Measurements from ENCODE around the gene WDR38. TPM values are rescaled to one million over a fixed set of nuclear protein-coding genes. Genes with fewer than 3 reads are reported as not detected.

WDR38 gene
- not detected for polyA plus RNA-seq (2013)

DNA sequence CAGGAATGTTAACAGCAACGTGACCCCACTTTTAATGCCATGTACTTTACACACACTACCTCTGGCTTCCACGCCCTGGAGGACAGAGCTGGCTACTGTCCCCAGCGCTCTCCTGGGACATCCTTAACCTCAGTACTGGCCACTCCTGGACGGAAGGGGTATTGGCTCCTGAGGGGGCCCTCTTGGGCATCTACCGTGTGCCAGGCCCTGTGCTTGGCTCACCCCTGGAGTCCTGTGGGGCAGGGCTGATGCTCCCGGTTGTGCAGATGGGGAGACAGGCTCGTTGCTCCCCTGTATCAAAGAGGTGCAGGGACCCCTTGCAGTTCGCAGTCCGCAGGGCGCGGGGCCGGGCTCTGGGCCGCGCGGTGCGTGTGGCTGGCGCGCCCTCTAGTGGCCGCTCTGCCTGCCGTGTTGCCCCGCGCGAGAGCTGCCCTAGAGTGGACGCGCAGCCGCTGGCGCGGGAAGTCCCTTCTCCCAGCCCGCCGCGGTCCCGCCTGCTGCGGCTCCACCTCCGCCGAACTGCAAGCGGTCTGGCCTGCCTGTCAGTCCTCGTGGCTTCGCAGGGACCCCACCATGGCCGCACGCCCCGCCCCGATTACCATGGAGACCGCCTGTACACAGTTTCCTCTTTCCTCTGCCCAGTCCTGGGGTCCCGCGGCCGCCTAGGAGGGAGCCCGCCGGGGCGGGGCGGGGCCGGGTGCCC lies at the start of gene WDR38:
TSS of gene WDR38 (plus strand) at position 632 of the 703 bp plus-strand sequence. CDS start 72 bp downstream, outside the sequence.
- peak within 1 kb of the TSS; percentile 16 to 75 (median 51) for H3K4me3 ChIP-seq (ENCODE audit: control insufficient read depth in 1 of 7, extremely low read depth in 1 of 7, insufficient read depth in 4 of 7, low read depth in 2 of 7, low read length in 6 of 7)
- no peaks in the 10 kb centered on the region for H3K27me3 ChIP-seq (replicated peaks in 2 of 5; ENCODE audit: control insufficient read depth in 4 of 5, insufficient read depth in 5 of 5, low read length in 4 of 5)
- peaks cover 3 to 19% (median 11%) of the 10 kb centered on the region in 4 experiments for H3K36me3 ChIP-seq (ENCODE audit: control insufficient read depth in 4 of 4, insufficient read depth in 4 of 4, low read length in 3 of 4)
- peak; percentile 66 to 86 (median 85) for DNase-seq
- no peak within 1 kb of the TSS for H3K27ac ChIP-seq (ENCODE audit: insufficient read depth in 1 of 2, low read depth in 1 of 2, low read length in 2 of 2, poor library complexity in 1 of 2, severe bottlenecking in 2 of 2)
- 3% methylated on average over 46 of the region's 51 CpGs for WGBS (ENCODE audit: insufficient coverage)
- H3K4me1 ChIP-seq (ENCODE audit: control extremely low read depth in 1 of 4, control insufficient read depth in 4 of 4, insufficient read depth in 4 of 4, low read length in 3 of 4) = peaks cover 0 to 21% (median 17%) of the 10 kb centered on the region in 4 experiments
- H3K9me3 ChIP-seq (ENCODE audit: control extremely low read depth in 1 of 5, control insufficient read depth in 4 of 5, insufficient read depth in 2 of 5, low read depth in 1 of 5, low read length in 4 of 5) = no peaks in the 10 kb centered on the region
- POLR2A ChIA-PET = interaction anchor here (0.6 to 1.7 kb wide), 3 partner anchors 9 to 83 kb away, joined by 3 to 7 read pairs (median 3); partner anchors contain the start of genes ARPC5L and RPL35
- CTCF ChIA-PET = interaction anchor here (0.6 to 21.5 kb wide), 39 partner anchors 9 to 312 kb away, joined by 3 to 547 read pairs (median 3); partner anchors contain the start of genes ARPC5L, NR6A1, OLFML2A and RPL35

DNA sequence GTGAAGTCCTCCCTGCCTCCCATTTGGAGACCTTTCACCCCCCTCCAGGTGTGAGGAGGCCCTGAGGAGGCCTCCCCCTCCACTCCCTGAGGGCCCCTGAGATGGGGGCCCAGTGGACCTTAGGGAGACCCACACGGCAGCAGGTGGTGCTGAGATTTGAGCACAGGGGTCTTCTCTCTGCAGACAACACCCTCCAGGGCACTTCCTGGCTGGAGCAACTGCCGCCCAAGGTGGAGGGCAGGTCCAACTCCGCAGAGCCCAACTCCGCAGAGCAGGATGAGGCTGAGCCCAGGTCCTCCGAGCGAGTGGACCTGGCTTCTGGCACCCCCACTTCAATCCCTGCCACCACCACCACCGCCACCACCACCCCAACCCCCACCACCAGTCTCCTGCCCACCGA lies 49.3 kb upstream of the WDR38 start:
- WGBS (ENCODE audit: insufficient coverage) = 76% methylated on average over 2 of the region's 8 CpGs
- H3K27ac ChIP-seq (ENCODE audit: insufficient read depth in 1 of 2, low read depth in 1 of 2, low read length in 2 of 2, poor library complexity in 1 of 2, severe bottlenecking in 2 of 2) = no peak overlapping the region
- DNase-seq = no peak
- CTCF ChIA-PET = interaction anchor here (1.3 kb wide), 1 partner anchor 15 kb away, joined by 3 read pairs; no protein-coding TSS in a partner anchor
- H3K27me3 ChIP-seq (replicated peaks in 2 of 5; ENCODE audit: control insufficient read depth in 4 of 5, insufficient read depth in 5 of 5, low read length in 4 of 5) = no peaks in the 10 kb centered on the region
- H3K4me3 ChIP-seq (ENCODE audit: control insufficient read depth in 1 of 7, extremely low read depth in 1 of 7, insufficient read depth in 4 of 7, low read depth in 2 of 7, low read length in 6 of 7) = no peak overlapping the region
- no peaks in the 10 kb centered on the region for H3K9me3 ChIP-seq (ENCODE audit: control extremely low read depth in 1 of 5, control insufficient read depth in 4 of 5, insufficient read depth in 2 of 5, low read depth in 1 of 5, low read length in 4 of 5)
- peaks cover 0 to 26% (median 9%) of the 10 kb centered on the region in 4 experiments for H3K4me1 ChIP-seq (ENCODE audit: control extremely low read depth in 1 of 4, control insufficient read depth in 4 of 4, insufficient read depth in 4 of 4, low read length in 3 of 4)
- POLR2A ChIA-PET = no interaction called here
- no peaks in the 10 kb centered on the region for H3K36me3 ChIP-seq (ENCODE audit: control insufficient read depth in 4 of 4, insufficient read depth in 4 of 4, low read length in 3 of 4)

- no peak for DNase-seq
- Histone ChIP-seq H3K27me3 (replicated peaks in 2 of 5; ENCODE audit: control insufficient read depth in 4 of 5, insufficient read depth in 5 of 5, low read length in 4 of 5) (no peaks in the 10 kb centered on the region), H3K4me1 (ENCODE audit: control extremely low read depth in 1 of 4, control insufficient read depth in 4 of 4, insufficient read depth in 4 of 4, low read length in 3 of 4) (peaks cover 0 to 13% (median 5%) of the 10 kb centered on the region in 4 experiments), H3K27ac (ENCODE audit: insufficient read depth in 1 of 2, low read depth in 1 of 2, low read length in 2 of 2, poor library complexity in 1 of 2, severe bottlenecking in 2 of 2) (no peak overlapping the region), H3K4me3 (ENCODE audit: control insufficient read depth in 1 of 7, extremely low read depth in 1 of 7, insufficient read depth in 4 of 7, low read depth in 2 of 7, low read length in 6 of 7) (no peak overlapping the region), H3K36me3 (ENCODE audit: control insufficient read depth in 4 of 4, insufficient read depth in 4 of 4, low read length in 3 of 4) (no peaks in the 10 kb centered on the region), H3K9me3 (ENCODE audit: control extremely low read depth in 1 of 5, control insufficient read depth in 4 of 5, insufficient read depth in 2 of 5, low read depth in 1 of 5, low read length in 4 of 5) (no peaks in the 10 kb centered on the region)
- CTCF ChIA-PET = no interaction called here
- 100% methylated on average over 2 of the region's 4 CpGs for WGBS (ENCODE audit: insufficient coverage)
- POLR2A ChIA-PET = no interaction called here
Measured at GRCh38 chr9:124805186-124805585, 48.1 kb upstream of the WDR38 start.

DNA sequence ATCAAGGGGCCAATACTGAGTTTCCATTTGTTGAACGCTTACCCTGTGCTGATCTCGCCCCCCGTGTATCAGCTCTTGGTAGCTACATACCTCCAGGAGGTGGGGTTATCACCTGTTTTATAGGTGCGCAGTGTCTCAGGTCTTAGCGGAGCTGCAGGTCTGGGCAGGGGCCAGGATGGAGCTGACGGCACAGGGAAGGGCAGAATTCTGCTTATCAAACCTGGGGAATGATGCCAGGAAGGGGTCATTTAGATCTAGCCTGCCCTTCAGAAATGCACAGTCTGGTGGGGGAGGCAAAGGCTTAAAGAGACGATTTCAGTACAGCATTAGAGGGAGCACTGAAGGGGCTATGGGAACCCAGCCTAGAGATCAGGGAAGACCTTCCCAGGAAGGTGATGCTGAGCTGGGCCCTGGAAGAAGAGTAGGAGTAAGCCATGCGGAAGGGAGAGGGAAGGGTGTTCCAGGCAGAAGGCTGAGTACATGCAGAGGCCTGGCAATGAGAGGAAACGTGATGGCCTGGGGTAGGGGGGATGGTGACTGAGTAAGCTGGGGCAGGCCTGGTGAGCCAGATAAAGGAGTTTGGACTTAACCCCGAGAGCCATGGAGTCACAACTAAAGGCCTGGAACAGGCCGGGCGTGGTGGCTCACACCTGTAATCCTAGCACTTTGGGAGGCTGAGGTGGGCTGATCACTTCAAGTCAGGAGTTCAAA lies 44.9 kb upstream of the WDR38 start:
- ChIA-PET POLR2A (no interaction called here), CTCF (interaction anchor here (1.1 to 1.7 kb wide), 4 partner anchors 11 to 44 kb away, joined by 3 to 5 read pairs (median 4); no protein-coding TSS in a partner anchor)
- over 99% methylated on average over 12 of the region's 12 CpGs for WGBS (ENCODE audit: insufficient coverage)
- Histone ChIP-seq H3K4me3 (ENCODE audit: control insufficient read depth in 1 of 7, extremely low read depth in 1 of 7, insufficient read depth in 4 of 7, low read depth in 2 of 7, low read length in 6 of 7) (no peak overlapping the region), H3K27ac (ENCODE audit: insufficient read depth in 1 of 2, low read depth in 1 of 2, low read length in 2 of 2, poor library complexity in 1 of 2, severe bottlenecking in 2 of 2) (no peak overlapping the region), H3K36me3 (ENCODE audit: control insufficient read depth in 4 of 4, insufficient read depth in 4 of 4, low read length in 3 of 4) (no peaks in the 10 kb centered on the region), H3K27me3 (replicated peaks in 2 of 5; ENCODE audit: control insufficient read depth in 4 of 5, insufficient read depth in 5 of 5, low read length in 4 of 5) (no peaks in the 10 kb centered on the region), H3K9me3 (ENCODE audit: control extremely low read depth in 1 of 5, control insufficient read depth in 4 of 5, insufficient read depth in 2 of 5, low read depth in 1 of 5, low read length in 4 of 5) (no peaks in the 10 kb centered on the region), H3K4me1 (ENCODE audit: control extremely low read depth in 1 of 4, control insufficient read depth in 4 of 4, insufficient read depth in 4 of 4, low read length in 3 of 4) (peaks cover 0 to 3% (median 0%) of the 10 kb centered on the region in 4 experiments)
- no peak for DNase-seq

DNA sequence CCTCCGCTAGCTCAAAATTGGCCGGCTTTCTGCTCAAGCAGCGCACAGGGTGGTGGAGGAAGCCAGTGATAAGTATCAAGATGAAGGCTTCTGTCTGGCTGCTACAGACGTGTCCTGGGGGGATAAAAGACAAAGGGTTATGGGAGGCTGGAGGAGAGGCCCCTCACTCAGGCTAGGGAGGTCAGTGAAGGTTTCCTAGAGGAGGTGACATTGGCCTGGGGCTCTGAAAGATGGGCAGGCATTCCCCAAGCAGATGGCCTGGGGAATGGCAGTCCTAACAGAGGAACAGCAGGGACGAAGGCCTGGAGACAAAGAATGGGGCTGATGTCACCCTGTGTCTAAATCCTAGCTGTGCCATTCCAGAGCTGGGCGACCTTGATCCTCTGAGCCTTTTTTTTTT lies 44.0 kb upstream of the WDR38 start:
- ChIA-PET POLR2A (no interaction called here), CTCF (interaction anchor here (1.3 to 1.7 kb wide), 3 partner anchors 10 to 43 kb away, joined by 3 to 5 read pairs (median 3); no protein-coding TSS in a partner anchor)
- no peak for DNase-seq
- Histone ChIP-seq H3K4me3 (ENCODE audit: control insufficient read depth in 1 of 7, extremely low read depth in 1 of 7, insufficient read depth in 4 of 7, low read depth in 2 of 7, low read length in 6 of 7) (no peak overlapping the region), H3K27ac (ENCODE audit: insufficient read depth in 1 of 2, low read depth in 1 of 2, low read length in 2 of 2, poor library complexity in 1 of 2, severe bottlenecking in 2 of 2) (no peak overlapping the region), H3K36me3 (ENCODE audit: control insufficient read depth in 4 of 4, insufficient read depth in 4 of 4, low read length in 3 of 4) (no peaks in the 10 kb centered on the region), H3K27me3 (replicated peaks in 2 of 5; ENCODE audit: control insufficient read depth in 4 of 5, insufficient read depth in 5 of 5, low read length in 4 of 5) (no peaks in the 10 kb centered on the region), H3K9me3 (ENCODE audit: control extremely low read depth in 1 of 5, control insufficient read depth in 4 of 5, insufficient read depth in 2 of 5, low read depth in 1 of 5, low read length in 4 of 5) (no peaks in the 10 kb centered on the region), H3K4me1 (ENCODE audit: control extremely low read depth in 1 of 4, control insufficient read depth in 4 of 4, insufficient read depth in 4 of 4, low read length in 3 of 4) (peaks cover 0 to 3% (median 0%) of the 10 kb centered on the region in 4 experiments)
- 96% methylated on average over 6 of the region's 6 CpGs for WGBS (ENCODE audit: insufficient coverage)

- Histone ChIP-seq H3K9me3 (ENCODE audit: control extremely low read depth in 1 of 5, control insufficient read depth in 4 of 5, insufficient read depth in 2 of 5, low read depth in 1 of 5, low read length in 4 of 5) (no peaks in the 10 kb centered on the region), H3K27ac (ENCODE audit: insufficient read depth in 1 of 2, low read depth in 1 of 2, low read length in 2 of 2, poor library complexity in 1 of 2, severe bottlenecking in 2 of 2) (no peak overlapping the region), H3K27me3 (replicated peaks in 2 of 5; ENCODE audit: control insufficient read depth in 4 of 5, insufficient read depth in 5 of 5, low read length in 4 of 5) (no peaks in the 10 kb centered on the region), H3K4me3 (ENCODE audit: control insufficient read depth in 1 of 7, extremely low read depth in 1 of 7, insufficient read depth in 4 of 7, low read depth in 2 of 7, low read length in 6 of 7) (no peak overlapping the region), H3K36me3 (ENCODE audit: control insufficient read depth in 4 of 4, insufficient read depth in 4 of 4, low read length in 3 of 4) (no peaks in the 10 kb centered on the region), H3K4me1 (ENCODE audit: control extremely low read depth in 1 of 4, control insufficient read depth in 4 of 4, insufficient read depth in 4 of 4, low read length in 3 of 4) (peaks cover 0 to 3% (median 0%) of the 10 kb centered on the region in 4 experiments)
- WGBS (ENCODE audit: insufficient coverage) = 98% methylated on average over 51 of the region's 60 CpGs
- ChIA-PET CTCF (interaction anchor here (1.2 kb wide), 1 partner anchor 34 kb away, joined by 3 read pairs; no protein-coding TSS in a partner anchor), POLR2A (no interaction called here)
- no peak for DNase-seq
Measured at GRCh38 chr9:124809741-124810500, 43.3 kb upstream of the WDR38 start.

All from common myeloid progenitor, CD34-positive (primary cell).